Spleen (tissue), 11 donors: ENCODE measurements around the gene DIP2C. TPM values are rescaled to one million over a fixed set of nuclear protein-coding genes. Genes with fewer than 3 reads are reported as not detected.

ENCODE experiments used
- DNase-seq: peaks from one replicate; pipeline ENCODE4 v3.0.0-alpha.2; 2020
- H3K27ac ChIP-seq, 8 donors: fragments of 200-600 bp; sonication (generic) in 7 of 8; 1 replicate in 4 of 8; 2 replicates in 4 of 8; pipeline versions ENCODE4 v1.5.0 to v1.8.0; 2016 to 2021; ENCODE audit warnings: inconsistent platforms in 4 of 8, mild to moderate bottlenecking in 4 of 8, moderate library complexity in 1 of 8
- H3K27me3 ChIP-seq, 7 donors: fragments of 200-600 bp; sonication (generic) in 6 of 7; replicated peaks in 1 of 7; 1 replicate in 4 of 7; 2 replicates in 3 of 7; pipeline versions ENCODE4 v1.5.0 to v1.8.0; 2016 to 2021; ENCODE audit warnings: inconsistent platforms in 3 of 7, mild to moderate bottlenecking in 1 of 7
- H3K36me3 ChIP-seq, 6 donors: fragments of 200-600 bp; sonication (generic) in 5 of 6; 1 replicate in 4 of 6; 2 replicates in 2 of 6; pipeline versions ENCODE4 v1.5.0 to v1.8.0; 2016 to 2021; ENCODE audit warnings: inconsistent platforms in 2 of 6
- H3K4me1 ChIP-seq, 6 donors: fragments of 200-600 bp; sonication (generic) in 5 of 6; 1 replicate in 3 of 6; 2 replicates in 3 of 6; pipeline versions ENCODE4 v1.5.0 to v1.8.0; 2016 to 2021; ENCODE audit warnings: inconsistent platforms in 3 of 6
- H3K4me3 ChIP-seq, 8 donors: fragments of 200-600 bp; sonication (generic) in 7 of 8; 1 replicate in 4 of 8; 2 replicates in 4 of 8; pipeline versions ENCODE4 v1.5.0 to v1.8.0; 2016 to 2021; ENCODE audit warnings: inconsistent platforms in 4 of 8, mild to moderate bottlenecking in 4 of 8, moderate library complexity in 2 of 8
- H3K9me3 ChIP-seq, 8 donors: fragments of 200-600 bp; sonication (generic) in 7 of 8; 1 replicate in 4 of 8; 2 replicates in 4 of 8; pipeline versions ENCODE4 v1.5.0 to v1.8.0; 2016 to 2021; ENCODE audit warnings: inconsistent platforms in 4 of 8
- CTCF ChIP-seq, 11 experiments: fragments of 200-600 bp in 7 of 11; fragments of 450-650 bp in 4 of 11; sonication (generic) in 4 of 11; IDR thresholded peaks in 8 of 11; conservative IDR thresholded peaks in 3 of 11; 1 replicate in 7 of 11; 2 replicates in 4 of 11; pipeline versions ENCODE4 v1.4.0 to v1.8.0; 2016 to 2021; ENCODE audit warnings: antibody characterized with exemption in 11 of 11, inconsistent platforms in 4 of 11, mild to moderate bottlenecking in 1 of 11
- POLR2A ChIP-seq, 3 donors: fragments of 450-650 bp; IDR thresholded peaks; one replicate each; pipeline ENCODE4 v1.5.1; 2017; ENCODE audit warnings: antibody characterized with exemption in 3 of 3, mild to moderate bottlenecking in 1 of 3
- POLR2AphosphoS5 ChIP-seq, 3 donors: sonication (generic); formaldehyde crosslinking; IDR thresholded peaks; one replicate each; pipeline ENCODE4 v1.5.1; 2017; ENCODE audit warnings: antibody characterized with exemption in 3 of 3
- WGBS, 5 donors: extraction: QIAGEN DNeasy Blood & Tissue Kit in 3 of 5; methylation state at CpG; one replicate each; pipeline versions ENCODE4 v1.1.5 to v1.1.7; 2013 to 2018; 5-methylcytosine and 5-hydroxymethylcytosine counted together
- intact Hi-C: fragments of 100-400 bp; cut with DNase I; formaldehyde crosslinking; loops from one replicate; pipeline ENCODE4 v1.15.0; 2023; ENCODE audit warnings: low total_unique reads
- polyA plus RNA-seq, 3 donors: library from polyadenylated mRNA; stranded (reverse); fragments of 200-250 nt; gene quantifications; one replicate each; pipeline ENCODE4 v1.2.1, GENCODE V29; 2013
- total RNA-seq, 7 donors: library from RNA; depleted of rRNA in 3 of 7; stranded (reverse); fragments of >200 nt in 3 of 7; fragmentation: NEBNext Ultra II Directional in 4 of 7; extraction: Animal tissue kit (Norgen Biotek cat#: 25700) in 4 of 7; gene quantifications; one replicate each; pipeline versions ENCODE4 v1.1.0 to v1.2.1, GENCODE V29; 2016 to 2021
- donor health status: healthy with polysubstance abuse.
- donor health status: DM: no; HTN: no; CAD: no; lungs with moderate emphysema.
- donor health status: DM: no; HTN: no; CAD: no.
- donor health status: Bipolar disorder and iron deficiency.
- donor health status: healthy.
- donor health status: DM: no; HTN: no; CAD: no.
- donor health status: DM: yes; HTN: yes; CAD: no.

DIP2C gene
- total and polyA plus RNA-seq, 10 donors: 2.2 to 13.1 (median 9.0) TPM

GRCh38 chr10:556971-557637, 132.4 kb downstream of the DIP2C start:
- Histone ChIP-seq H3K4me1 (peaks cover 0 to 14% (median 0%) of the 10 kb centered on the region in 6 donors), H3K4me3 (no peak overlapping the region), H3K27me3 (peaks cover 0 to 19% (median 0%) of the 10 kb centered on the region in 7 donors), H3K36me3 (no peaks in the 10 kb centered on the region), H3K9me3 (no peaks in the 10 kb centered on the region), H3K27ac (no peak overlapping the region)
- no peak for TF ChIP-seq POLR2A (IDR thresholded peaks at IDR 0.05)
- intact Hi-C loops: no loop called here
- no peak for DNase-seq
- 82 to 88% (median 86%) methylated on average over 9 to 14 of the region's 14 CpGs for WGBS, 5 donors

- DNase-seq: no peak
- Histone ChIP-seq H3K27ac (no peak overlapping the region), H3K36me3 (no peaks in the 10 kb centered on the region), H3K4me3 (no peak overlapping the region), H3K4me1 (peaks cover 0 to 14% (median 0%) of the 10 kb centered on the region in 6 donors), H3K27me3 (peaks cover 0 to 19% (median 0%) of the 10 kb centered on the region in 7 donors), H3K9me3 (no peaks in the 10 kb centered on the region)
- TF ChIP-seq CTCF (IDR thresholded peaks at IDR 0.05 in 8 of 11, conservative IDR thresholded peaks at IDR 0.05 in 3 of 11) (no peak), POLR2AphosphoS5 (IDR thresholded peaks at IDR 0.05) (no peak), POLR2A (IDR thresholded peaks at IDR 0.05) (no peak)
- 51 to 72% (median 62%) methylated on average over 20 to 27 of the region's 27 CpGs for WGBS, 5 donors
- intact Hi-C loops: no loop called here
Observed at GRCh38 chr10:555682-556350, 133.7 kb downstream of the DIP2C start.

- Histone ChIP-seq H3K4me3 (no peak overlapping the region), H3K27me3 (peaks cover 0 to 19% (median 0%) of the 10 kb centered on the region in 7 donors), H3K4me1 (peaks cover 0 to 14% (median 0%) of the 10 kb centered on the region in 6 donors), H3K9me3 (no peaks in the 10 kb centered on the region), H3K27ac (no peak overlapping the region), H3K36me3 (no peaks in the 10 kb centered on the region)
- DNase-seq: no peak
- 78 to 92% (median 89%) methylated on average over 12 of the region's 12 CpGs for WGBS, 5 donors
- intact Hi-C loops: no loop called here
- TF ChIP-seq POLR2AphosphoS5 (IDR thresholded peaks at IDR 0.05) (no peak), POLR2A (IDR thresholded peaks at IDR 0.05) (no peak), CTCF (IDR thresholded peaks at IDR 0.05 in 8 of 11, conservative IDR thresholded peaks at IDR 0.05 in 3 of 11) (no peak)
Observed at GRCh38 chr10:555281-555680, 134.2 kb downstream of the DIP2C start.

GRCh38 chr10:554182-554848, 135.2 kb downstream of the DIP2C start:
- Histone ChIP-seq H3K27me3 (peaks cover 0 to 19% (median 0%) of the 10 kb centered on the region in 7 donors), H3K4me3 (no peak overlapping the region), H3K9me3 (no peaks in the 10 kb centered on the region), H3K36me3 (no peaks in the 10 kb centered on the region), H3K27ac (no peak overlapping the region), H3K4me1 (peaks cover 0 to 10% (median 0%) of the 10 kb centered on the region in 6 donors)
- WGBS, 5 donors: 79 to 86% (median 81%) methylated on average over 8 of the region's 8 CpGs
- intact Hi-C loops: no loop called here
- no peak for TF ChIP-seq POLR2AphosphoS5 (IDR thresholded peaks at IDR 0.05)
- TF ChIP-seq CTCF (IDR thresholded peaks at IDR 0.05 in 8 of 11, conservative IDR thresholded peaks at IDR 0.05 in 3 of 11): no peak
- no peak for TF ChIP-seq POLR2A (IDR thresholded peaks at IDR 0.05)
- no peak for DNase-seq
